Measurements from ENCODE around the gene TYK2.

TYK2 gene

DNA sequence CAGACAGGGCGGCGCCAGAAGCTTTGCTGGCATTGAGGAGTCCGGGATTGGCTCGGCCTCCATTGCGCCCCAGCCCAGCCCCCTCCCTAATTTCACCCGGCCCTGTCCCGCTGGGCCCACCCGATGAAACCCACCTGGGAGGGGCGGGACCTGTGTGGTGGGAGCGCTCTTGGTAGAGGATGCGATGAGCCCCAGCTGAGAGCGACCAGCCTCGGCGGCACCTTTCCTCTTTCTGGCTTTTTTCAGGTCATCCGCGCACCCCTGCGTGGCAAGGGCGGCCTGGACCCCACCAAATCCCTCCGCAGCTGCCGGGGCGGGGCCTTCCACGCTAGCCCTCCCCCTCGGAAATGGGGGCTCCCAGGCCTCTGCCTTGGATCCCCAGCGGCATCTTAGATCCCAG lies 70.9 kb downstream of the TYK2 start, which contains the start of gene ZGLP1:
Gene ZGLP1 (minus strand): TSS at position 393 of the 400 bp plus-strand sequence.
- DNase-seq (ENCODE audit: low read depth): no peak

DNA sequence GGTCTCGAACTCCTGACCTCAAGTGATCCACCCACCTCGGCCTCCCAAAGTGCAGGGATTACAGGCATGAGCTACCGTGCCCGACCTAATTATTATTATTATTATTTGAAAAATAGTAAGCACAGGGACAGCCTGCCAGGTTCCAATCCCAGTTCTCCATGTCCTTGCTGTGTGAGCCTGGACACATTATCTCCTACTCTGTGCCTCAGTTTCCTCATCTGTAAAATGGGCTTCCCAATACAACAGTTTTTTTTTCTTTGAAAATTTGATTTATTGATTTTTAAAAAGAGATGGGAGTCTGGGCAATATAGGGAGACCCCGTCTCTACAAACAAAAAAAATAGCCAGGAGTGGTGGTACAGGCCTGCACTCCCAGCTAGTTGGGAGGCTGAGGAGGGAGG lies 74.0 kb downstream of the TYK2 start:
- DNase-seq (ENCODE audit: low read depth): no peak

DNA sequence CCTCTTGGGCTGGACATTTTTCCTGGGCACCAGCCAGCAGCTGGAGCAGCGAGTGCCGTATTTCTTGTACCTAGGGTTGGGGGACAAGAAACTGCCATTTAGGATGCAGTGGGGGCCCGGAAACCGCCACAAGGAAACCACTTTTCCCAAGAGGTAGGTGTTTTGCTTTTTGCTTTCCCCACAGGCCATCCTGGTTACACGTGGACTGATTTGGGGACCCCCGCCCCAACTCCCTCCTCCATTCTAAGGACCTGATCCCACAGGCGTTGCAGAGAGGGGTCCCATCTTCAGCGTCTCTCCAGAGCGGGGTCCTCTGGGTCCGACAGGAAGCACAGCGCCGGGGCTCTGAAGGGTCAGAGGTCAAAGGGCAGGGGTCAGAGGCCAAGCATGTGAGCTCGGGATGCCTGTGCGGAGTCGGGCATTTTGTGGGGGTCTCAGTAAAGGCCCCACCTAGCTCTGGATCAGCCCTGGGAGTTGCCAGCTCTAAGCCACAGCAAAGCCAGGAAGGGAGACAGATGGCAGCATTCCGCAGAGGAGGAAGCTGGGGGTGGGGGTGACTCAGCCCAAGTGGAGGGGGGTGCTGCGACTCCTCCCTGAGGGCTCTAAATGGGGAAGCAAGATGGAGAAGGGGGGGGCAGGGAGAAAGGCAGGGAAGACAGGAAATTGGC lies 75.1 kb downstream of the TYK2 start:
- no peak for DNase-seq (ENCODE audit: low read depth)
